ENCODE data around the gene LITAF.

LITAF gene

DNA sequence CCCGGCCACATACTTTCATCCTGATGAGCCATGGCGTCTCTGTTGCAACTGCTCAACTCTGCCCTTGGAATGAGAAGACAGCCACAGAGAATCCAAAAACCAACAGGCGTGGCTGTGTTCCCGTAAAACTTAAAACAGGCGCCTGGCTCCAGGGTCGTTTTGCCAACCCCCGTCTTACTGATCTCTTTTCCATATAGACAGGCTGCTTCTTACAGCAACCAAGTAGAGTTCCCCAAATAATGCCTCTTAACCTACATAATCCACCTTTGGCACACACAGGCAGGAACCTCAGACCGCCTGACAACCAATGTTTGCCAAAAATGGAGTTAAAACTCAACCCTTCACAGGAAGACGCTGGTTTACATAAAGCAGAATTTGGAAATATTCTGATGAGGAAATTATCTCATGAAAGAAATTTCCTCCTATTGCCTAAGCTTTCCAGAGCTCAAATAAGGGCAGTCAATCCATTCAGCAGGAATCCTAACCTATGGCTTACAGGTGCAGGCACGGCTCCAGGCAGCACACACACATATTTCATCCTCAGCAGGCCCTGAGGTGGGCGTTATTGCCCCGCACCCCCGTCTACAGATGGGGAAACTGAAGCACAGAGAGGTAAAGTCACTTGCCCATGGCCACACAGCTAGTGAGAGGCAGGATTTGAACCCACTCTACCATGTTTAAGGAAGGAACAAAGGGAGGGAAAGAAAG lies 35.8 kb downstream of the LITAF start:
- DNase-seq: no peak

DNA sequence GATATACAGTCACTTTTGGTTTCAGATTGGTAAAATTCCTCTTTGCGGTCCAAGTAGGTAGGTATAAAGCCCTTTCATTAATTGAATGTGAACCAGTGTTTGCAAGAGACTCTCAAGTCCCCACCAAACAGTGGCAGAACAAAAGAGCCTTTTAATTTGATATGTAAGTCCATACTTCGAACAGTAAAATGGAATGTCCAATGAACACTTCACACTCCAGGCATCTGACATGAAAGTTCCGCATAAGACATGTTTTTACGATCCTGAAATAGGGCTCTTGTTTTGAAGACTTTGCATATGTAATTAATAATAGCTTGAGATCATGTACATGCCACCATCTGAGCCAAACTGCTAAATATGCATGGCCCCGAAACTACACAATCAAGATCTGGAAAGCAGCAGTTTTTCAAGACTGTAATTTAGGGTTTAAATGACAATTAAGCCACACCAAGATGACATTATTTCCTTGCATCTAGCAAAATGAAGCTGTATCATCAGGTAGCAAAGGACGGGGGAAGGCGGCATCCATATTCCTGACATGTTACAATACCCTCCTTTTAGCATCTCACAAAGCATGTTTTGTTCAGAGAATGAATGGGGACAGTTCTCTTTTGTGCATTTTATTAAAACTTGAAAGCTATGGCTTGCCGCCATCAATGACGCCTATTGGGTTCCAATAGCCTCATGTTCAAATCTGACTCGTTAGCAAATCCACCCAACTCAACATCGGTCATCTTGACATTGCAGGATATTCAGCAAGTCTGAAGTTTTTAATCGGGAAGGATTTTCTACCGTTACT lies 39.4 kb downstream of the LITAF start:
- DNase-seq: no peak

DNA sequence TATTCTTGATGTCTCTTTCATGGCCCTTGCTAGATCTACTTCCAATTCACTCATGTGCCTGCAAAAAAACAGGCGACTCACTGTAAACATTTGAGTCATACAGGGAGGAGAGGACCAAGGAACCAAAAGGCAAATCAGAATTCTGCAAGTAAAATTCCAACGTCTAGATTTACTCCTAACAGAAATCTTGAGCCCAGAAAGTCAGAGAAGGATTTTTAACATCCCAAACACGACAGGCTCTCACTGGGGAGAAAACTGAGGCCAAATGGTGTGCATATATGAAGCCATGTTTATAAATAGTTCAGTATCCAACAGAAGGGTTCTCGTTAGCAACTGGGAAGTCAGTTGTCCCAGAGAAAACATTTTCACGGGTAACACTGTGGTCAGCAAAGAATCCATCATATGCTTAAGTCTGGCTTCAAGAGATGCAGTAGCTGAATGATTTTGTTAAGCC lies 40.1 kb downstream of the LITAF start:
- no peak for DNase-seq

DNA sequence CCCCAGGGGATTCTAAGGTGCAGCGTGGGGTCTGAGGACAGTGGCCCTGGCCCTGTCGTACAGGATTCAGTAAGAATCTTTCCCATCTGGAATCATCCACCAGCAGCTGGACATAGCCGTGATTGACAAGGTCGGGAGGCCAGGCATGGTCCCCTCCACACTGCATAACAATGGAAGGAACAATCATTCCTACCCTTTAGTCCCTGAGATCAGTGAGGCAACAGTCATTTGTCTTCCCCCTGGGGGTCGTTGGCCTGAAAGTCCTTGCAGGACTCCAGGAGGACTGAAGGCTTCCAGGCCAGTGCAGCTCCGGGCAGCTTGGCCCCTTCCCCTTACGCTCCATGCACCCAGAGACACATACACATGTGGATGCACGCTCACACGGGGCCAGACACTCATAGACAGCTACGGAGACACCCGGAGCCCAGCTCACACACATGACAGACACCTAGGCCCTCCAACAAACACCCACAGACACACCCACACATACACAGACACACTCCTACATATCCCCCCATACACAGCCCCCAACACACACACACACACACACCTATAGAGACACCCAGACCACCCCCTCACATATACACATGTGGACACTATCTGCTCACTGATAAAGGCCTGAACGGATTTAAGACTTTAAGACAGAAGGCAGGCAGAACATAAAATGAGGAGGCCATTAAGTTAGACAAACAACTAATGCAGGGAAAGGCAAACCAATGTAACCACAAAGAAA lies 42.9 kb downstream of the LITAF start:
- no peak for DNase-seq

DNA sequence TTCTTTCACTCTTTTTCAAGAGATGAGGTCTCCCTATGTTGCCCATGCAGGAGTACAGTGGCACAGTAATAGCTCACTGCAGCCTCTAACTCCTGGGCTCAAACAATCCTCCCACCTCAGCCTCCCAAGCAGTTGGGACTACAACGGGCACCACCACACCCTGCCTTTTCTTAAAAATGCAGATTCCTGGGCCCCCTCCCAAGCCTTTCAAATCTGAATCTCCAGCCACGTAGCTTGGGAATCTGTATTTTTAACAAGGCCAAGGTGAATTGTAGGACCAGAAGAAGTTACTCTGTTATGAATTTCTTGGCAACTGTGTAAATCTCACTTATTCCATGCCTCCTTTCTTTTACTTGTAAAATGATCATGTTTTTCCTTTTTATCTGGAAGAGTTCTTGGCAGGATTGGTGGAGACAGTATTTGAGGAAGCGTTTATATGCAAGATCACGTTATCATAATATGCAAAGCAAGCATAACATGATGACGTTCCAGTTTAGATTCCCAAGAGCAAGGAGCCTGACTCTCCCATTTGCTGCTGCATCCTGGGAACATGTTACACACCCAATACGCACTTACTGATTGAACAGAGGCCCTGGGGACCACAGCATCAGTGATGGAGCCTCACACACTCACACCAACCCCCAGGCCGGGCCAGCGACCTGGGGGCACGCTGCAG lies 44.5 kb downstream of the LITAF start:
- DNase-seq: no peak

DNA sequence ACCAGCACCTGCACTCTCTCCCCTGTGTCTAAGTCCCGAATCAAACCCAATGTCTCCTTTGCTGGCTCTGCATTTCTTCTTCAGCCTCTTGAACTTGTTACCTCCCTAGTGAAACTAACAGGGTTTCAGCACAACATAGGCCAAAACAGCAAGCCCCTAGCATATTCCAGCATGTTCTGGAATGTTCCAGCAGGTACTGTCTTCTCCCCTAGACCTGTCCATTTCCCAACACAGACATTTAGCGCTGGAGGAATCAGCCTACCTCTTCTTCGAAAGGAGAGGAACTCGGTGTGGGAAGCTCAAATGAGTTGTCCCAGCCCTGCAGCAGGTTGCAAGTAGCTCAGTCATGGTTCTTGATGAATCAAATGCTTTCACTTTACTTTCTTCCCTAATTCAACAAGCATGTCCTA lies 47.1 kb downstream of the LITAF start:
- DNase-seq: no peak

DNA sequence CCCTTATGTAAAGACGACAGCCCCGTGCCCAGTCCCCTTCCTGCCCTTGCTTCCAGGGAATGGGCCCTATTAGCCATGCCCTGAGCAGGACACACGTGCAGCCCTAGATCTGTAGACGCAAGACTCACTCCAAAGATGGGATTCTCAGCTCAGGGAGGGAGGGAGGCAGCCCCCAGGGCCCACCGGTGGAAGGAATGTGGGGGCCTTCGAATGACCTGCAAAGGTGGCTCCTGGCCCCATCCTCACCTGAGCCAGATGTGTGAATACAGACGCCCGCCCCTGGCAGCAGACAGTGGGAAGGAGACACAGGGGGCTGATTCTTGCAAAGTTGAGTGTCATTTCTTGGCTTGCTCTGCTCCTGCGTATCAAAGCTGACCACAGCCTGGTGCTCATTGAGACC lies 47.8 kb downstream of the LITAF start:
- DNase-seq: no peak

DNA sequence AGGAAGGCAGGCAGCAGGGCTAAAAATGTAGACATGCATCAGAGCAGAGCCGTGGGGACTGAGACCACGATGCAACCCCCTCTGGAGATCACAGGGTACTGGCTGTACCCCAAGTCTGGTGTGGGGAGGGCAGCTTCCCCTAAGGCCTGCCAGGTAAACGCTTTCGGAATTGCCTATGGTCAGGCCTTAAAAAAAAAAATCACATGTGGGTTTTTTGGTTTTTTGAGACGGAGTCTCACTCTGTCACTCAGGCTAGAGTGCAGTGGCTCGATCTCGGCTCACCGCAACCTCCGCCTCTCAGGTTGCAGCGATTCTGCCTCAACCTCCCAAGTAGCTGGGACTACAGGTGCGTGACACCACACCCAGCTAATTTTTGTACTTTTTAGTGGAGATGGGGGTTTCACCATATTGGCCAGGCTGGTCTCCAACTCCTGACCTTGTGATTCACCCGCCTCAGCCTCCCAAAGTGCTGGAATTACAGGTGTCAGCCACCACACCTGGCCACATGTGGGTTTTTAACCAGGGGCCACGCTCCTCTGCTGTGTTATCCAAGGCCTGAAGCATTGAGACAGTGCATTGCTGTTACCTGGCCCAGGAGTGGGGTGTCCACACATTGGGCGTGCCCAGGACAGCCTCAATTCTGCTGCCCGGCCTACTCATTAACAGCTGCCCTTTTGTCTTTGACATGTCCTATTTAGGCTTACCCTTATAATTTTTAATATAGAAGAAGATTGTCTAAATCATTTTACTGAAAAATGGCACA lies 50.4 kb downstream of the LITAF start:
- DNase-seq: no peak

DNA sequence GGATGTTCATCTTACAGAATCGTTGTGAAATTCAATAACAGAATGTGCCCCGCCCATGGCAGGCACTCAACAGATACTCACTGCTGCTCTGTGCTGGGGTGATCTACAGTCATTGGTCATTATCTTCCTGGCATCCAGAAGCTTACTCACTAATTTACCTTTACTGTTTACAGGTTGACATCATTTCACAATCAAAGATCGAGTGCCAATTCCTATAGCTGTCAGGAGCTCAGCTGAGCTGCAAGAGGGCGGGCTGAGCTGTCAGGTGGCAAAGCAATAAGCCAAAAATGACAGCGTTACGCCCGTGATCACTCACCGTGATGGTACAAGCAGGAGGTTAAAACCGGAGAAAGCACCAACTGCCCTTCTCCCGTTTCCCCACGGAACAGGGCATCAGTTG lies 51.2 kb downstream of the LITAF start:
- DNase-seq: peak in 1 of 3 experiments; percentile 2

DNA sequence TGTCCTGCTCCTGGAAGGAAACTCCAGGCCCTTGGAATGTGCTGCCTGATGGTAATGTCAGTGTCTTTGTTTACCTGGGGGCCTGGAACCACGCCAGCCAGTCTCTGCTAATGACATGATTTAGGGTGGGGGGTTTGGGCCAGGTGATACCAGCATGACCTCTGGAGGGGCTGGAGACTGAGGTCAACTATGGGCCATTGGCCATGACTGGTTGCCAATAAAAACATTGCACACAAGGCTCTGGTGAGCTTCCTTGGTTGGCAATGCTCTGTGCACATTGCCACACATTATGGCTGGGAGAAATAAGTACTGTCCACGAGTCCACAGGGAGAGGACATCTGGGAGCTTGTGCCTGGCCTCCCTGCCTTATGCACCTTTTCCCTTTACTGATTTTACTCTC lies 52.5 kb downstream of the LITAF start:
- DNase-seq: peak in 1 of 3 experiments; percentile 3

DNA sequence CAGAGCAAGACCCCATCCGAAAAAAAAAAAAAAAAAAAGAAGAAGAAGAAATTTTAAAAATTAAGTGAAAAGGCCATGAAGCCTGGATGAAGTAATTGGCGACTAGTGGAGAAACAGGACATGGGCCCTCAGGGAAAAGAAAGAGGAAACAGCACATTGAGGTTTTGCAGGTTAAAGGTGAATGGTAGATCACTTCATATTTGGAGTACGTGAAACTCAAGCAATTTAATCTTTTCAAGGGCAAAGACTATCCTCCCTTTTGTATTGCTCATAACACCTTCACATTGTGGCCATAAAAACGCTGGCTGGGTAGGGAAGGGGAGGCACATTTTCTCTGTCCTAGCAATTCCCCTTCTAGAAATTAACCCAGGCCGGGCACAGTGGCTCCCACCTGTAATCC lies 53.1 kb downstream of the LITAF start:
- DNase-seq: no peak

DNA sequence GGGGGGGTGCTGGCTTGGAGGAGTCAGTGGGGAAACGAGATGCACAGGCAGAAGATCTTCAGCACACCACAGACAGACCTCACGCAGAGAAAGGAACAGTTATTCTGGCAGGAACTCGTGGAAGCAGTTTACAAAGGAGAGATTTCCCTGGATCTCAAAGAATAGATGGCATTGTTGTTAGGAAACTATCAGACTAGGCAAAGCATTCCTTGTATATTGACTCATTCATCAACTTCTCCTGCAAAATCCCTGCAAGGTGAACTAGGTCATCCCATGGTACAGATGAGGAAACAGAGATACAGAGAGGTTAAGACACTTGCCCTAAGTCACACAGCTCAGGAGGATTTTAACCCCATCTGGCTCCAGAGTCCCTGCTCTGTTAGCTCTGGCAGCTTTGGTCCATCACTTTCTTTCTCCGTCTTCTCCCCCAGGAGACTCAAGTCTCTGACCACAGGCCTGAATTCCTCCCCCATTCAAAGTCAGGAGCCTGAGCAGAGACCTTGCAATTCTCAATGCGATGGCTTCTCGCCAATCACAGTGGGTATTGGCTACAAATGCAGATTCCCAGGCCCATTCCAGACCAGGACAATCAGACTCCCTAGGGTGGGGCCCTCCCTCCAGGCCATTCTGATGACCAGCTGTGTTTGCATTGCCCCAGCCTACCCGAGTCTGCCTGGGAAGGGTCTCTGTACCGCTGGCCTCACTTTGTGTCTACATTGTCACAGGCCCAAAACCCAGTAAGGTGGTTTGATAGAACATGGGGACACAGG lies 56.4 kb downstream of the LITAF start:
- no peak for DNase-seq

DNA sequence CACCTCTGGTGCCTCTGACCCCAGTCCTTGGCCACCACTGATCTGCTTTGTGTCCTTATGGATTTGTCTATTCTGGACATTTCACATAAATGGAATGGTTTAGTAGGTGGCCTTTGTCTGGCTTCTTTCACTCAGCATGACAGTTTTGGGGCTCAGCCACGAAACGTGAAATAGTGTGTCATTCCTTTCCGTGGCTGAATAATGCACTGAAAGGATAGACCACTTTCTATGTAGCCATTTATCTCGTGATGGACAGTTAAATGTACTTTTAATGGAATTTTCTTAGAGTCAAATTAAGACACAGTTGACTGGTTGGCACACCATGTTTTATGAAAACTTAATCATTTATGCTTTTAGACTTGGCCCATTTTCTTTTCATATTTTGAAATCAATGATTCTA lies 57.4 kb downstream of the LITAF start:
- no peak for DNase-seq

DNA sequence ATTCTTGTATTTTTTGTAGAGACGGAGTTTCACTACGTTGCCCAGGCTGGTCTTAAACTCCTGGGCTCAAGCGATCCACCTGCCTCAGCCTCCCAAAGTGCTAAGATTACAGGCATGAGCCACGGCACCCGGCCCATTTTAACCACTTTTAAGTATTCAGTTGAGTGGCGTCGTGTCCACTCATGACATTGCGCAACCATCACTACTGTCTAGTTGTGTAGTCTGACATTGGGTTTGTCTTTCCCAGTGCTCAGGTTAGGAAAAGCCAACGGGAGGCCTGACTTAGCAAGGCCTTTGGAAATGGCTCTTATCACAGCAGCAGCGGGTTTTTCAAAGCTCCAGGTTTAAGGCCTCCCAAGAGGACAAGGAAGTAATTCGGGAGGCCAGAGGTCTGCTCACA lies 58.7 kb downstream of the LITAF start:
- no peak for DNase-seq

DNA sequence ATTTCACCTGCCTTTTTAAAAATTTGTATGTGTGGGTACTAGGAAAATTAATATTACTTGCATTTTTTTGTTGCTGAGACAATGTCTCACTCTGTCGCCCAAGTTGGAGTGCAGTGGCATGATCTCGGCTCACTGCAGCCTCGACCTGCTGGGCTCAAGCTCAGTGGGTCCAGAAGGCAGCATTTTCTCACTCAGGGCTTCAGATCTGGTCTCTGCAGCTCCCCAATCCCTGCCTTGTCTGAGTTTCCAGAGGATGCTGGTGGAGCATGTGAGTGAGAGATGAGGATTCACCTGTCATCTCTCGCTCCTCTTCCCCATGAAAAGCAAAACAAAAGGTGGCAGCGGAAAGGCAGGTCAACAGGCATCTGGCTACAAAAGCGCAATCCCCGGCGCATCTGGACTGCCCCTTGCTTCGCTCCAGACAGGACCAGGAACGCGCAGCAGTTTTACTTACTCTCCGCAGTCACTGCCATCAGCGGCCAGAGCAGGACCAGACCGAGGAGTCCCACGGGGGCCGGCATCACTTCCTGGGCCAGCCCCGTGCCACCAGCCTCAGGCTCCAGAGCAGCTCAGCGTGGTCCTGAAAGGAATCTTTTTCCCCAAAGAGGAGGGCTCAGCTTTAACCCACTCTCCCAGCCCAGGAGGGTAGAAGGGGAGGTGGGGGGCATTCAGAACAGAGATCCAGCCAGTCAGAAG lies 59.9 kb downstream of the LITAF start:
- no peak for DNase-seq

DNA sequence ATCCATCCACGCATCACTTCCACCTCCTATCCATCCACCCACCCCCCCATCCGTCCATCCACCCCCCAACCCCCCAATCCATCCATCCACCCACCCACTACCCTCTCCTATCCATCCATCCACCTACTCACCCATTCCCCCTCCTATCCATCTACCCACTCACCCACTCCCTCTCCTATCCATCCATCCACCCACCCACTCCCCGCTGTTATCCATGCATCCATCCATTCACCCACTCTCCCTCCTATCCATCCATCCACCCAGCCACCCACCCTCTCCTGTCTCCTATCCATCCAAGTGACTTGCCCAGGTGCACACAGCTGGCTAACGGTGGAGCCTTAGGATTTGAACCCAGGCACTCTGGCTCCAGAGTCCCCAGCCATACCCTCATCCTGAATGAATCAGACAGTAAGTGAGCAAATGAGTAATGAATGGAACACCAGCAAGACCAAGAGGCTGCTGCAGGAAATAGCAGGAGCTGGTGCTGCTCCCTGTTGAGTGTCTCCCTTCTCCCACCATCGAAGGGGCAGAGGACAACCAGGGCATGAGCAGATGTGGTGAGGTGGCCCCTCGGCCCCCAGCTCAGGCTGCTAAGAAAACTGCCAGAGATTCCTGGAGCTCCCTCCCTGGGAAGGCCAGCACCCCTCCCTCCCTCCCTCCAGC lies 62.5 kb downstream of the LITAF start:
- no peak for DNase-seq

DNA sequence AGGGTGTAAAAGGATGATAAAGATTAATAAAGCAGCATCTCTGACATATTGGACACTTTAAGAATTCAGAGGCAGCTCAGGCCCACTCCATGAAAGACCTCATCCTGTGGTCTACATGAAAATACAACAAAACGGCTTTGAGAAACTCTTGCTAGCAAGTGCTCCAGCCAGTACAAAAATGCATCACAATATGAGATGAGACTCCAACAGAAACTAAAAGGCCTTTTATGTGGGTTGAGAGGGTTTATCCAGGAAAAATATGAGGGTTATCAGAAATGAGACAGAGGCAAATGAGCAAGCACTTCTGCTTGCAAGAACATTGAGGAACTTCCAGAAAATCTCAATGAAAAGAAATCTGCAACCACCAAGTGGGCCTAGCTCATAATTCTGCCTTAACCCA lies 65.7 kb downstream of the LITAF start:
- DNase-seq: no peak

DNA sequence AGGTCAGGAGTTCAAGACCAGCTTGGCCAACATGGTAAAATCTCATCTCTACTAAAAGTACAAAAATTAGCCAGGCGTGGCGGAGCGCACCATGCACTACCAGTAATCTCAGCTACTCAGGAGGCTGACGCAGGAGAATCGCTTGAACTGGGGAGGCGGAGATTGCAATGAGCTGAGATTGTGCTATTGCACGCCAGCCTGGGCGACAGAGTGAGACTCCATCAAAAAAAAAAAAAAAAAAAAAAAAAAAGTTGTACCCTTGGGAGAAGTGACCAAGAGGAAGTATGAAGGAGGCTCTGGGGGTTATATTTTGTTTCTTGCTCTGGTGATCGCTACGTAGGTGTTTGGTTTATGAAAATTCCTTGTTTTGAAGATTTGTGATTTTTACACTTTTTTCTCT lies 66.3 kb downstream of the LITAF start:
- DNase-seq: no peak

DNA sequence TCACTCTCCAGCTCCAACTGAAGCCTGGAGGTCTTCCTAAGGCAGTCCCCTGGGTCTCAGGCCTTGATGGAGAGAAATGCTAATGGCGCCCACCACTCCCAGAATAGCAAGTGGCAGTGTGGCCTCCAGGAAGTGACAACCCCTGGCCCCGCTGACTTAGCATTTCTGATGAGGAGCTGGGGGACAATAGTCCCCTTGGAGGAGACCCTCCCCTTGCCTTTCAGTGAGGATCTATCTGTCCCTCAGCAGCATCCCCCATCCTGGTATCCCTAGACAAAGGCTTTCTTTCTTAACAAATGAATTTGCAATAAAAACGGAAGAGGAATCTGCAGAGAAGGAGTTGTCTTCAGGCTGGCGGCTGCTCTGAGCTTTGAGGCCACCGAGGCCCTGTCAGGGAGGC lies 68.8 kb downstream of the LITAF start:
- no peak for DNase-seq

All from NCI-H1417 (cell line).